ENCODE results near the gene ARHGAP18.

DNA sequence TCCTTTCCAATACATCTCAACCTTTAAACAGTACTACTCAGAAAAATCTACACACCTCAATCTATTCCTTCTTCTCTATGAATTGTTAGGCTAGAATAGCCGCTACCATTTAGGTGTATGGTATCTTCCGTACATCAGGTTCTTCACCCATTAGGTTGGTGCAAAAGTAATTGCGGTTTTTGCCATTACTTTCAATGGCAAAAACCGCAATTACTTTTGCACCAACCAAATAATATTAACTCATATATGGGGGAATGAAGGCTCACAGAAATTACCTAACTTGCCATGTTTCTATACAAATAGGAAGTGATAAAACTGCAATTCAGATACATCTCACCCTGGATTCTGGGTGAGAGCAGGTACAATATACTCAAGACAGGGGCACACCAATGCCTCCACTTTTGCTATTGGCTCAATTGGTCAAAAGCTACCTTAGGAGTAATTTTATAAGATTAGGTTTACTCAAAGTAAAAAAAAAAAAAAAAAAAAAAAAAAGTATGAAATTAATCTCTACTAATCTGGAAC, 37.7 kb upstream of the ARHGAP18 start:
- TF ChIP-seq, protein P1, sequence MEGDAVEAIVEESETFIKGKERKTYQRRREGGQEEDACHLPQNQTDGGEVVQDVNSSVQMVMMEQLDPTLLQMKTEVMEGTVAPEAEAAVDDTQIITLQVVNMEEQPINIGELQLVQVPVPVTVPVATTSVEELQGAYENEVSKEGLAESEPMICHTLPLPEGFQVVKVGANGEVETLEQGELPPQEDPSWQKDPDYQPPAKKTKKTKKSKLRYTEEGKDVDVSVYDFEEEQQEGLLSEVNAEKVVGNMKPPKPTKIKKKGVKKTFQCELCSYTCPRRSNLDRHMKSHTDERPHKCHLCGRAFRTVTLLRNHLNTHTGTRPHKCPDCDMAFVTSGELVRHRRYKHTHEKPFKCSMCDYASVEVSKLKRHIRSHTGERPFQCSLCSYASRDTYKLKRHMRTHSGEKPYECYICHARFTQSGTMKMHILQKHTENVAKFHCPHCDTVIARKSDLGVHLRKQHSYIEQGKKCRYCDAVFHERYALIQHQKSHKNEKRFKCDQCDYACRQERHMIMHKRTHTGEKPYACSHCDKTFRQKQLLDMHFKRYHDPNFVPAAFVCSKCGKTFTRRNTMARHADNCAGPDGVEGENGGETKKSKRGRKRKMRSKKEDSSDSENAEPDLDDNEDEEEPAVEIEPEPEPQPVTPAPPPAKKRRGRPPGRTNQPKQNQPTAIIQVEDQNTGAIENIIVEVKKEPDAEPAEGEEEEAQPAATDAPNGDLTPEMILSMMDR (conservative IDR thresholded peaks at IDR 0.05 in 1 of 2, IDR thresholded peaks at IDR 0.05 in 1 of 2; ENCODE audit: extremely low read depth in 1 of 2, insufficient read depth in 1 of 2, low read depth in 1 of 2, low read length in 2 of 2), result no peak
- TF ChIP-seq EZH2 (IDR thresholded peaks at IDR 0.05; ENCODE audit: borderline replicate concordance, low read length), result no peak
